ENCODE measurements around the gene TTC5.

Gene TTC5, protein sequence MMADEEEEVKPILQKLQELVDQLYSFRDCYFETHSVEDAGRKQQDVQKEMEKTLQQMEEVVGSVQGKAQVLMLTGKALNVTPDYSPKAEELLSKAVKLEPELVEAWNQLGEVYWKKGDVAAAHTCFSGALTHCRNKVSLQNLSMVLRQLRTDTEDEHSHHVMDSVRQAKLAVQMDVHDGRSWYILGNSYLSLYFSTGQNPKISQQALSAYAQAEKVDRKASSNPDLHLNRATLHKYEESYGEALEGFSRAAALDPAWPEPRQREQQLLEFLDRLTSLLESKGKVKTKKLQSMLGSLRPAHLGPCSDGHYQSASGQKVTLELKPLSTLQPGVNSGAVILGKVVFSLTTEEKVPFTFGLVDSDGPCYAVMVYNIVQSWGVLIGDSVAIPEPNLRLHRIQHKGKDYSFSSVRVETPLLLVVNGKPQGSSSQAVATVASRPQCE

GRCh38 chr14:20305265-20306078 lies at the start of gene TTC5:
Gene TTC5, minus strand, starts transcription at chr14:20305951. Its CDS starts 14 bp downstream, at chr14:20305937.
- in situ Hi-C loops (cut with HindIII; ENCODE audit: low pct_ligation_motif_present, low sequenced_read_pairs), result no loop called here
- no peaks in the 10 kb centered on the region for H3K27me3 ChIP-seq (replicated peaks)
- TF ChIP-seq, protein P1, sequence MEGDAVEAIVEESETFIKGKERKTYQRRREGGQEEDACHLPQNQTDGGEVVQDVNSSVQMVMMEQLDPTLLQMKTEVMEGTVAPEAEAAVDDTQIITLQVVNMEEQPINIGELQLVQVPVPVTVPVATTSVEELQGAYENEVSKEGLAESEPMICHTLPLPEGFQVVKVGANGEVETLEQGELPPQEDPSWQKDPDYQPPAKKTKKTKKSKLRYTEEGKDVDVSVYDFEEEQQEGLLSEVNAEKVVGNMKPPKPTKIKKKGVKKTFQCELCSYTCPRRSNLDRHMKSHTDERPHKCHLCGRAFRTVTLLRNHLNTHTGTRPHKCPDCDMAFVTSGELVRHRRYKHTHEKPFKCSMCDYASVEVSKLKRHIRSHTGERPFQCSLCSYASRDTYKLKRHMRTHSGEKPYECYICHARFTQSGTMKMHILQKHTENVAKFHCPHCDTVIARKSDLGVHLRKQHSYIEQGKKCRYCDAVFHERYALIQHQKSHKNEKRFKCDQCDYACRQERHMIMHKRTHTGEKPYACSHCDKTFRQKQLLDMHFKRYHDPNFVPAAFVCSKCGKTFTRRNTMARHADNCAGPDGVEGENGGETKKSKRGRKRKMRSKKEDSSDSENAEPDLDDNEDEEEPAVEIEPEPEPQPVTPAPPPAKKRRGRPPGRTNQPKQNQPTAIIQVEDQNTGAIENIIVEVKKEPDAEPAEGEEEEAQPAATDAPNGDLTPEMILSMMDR (IDR thresholded peaks at IDR 0.05; ENCODE audit: low read depth, low read length, missing control alignments), result peak; percentile 98

GRCh38 chr14:20350860-20351259 lies 45.1 kb upstream of the TTC5 start:
- H3K4me3 ChIP-seq (ENCODE audit: low read depth, low read length), result no peak overlapping the region
- H3K27ac ChIP-seq, result no peak overlapping the region
- no peaks in the 10 kb centered on the region for H3K27me3 ChIP-seq (replicated peaks)
- in situ Hi-C loops (cut with HindIII; ENCODE audit: low pct_ligation_motif_present, low sequenced_read_pairs), result no loop called here
- DNase-seq, result no peak
- peaks cover 32% of the 10 kb centered on the region for H3K36me3 ChIP-seq (replicated peaks)
- TF ChIP-seq, protein P1 (IDR thresholded peaks at IDR 0.05; ENCODE audit: low read depth, low read length, missing control alignments), result peak; percentile 49

More at GRCh38 chr14:20305265-20306078, at the start of gene TTC5:
- DNase-seq, result peak; percentile 83
- Histone ChIP-seq H3K36me3 (replicated peaks) (peaks cover 5% of the 10 kb centered on the region), H3K27ac (peak within 1 kb of the TSS; percentile 22), H3K4me3 (ENCODE audit: low read depth, low read length) (peak within 1 kb of the TSS; percentile 89)

DNA sequence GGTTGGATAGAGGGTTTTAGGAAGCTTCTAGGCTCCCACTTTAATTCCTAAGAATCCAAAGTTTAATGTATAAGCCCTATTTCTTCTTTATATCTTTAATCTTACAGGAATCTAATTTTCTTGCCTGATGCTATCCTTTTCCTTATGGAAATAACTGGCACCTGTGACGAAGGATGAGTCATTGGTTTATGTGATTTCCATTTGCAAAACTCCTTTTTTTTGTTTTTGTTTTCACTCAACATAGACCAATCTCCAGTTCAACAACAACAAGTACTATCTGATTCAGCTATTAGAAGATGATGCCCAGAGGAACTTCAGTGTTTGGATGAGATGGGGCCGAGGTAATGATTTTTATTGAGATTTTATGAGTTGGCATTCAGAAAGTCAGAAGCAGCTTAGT lies 44.5 kb upstream of the TTC5 start:
- DNase-seq, result no peak
- Histone ChIP-seq H3K4me3 (ENCODE audit: low read depth, low read length) (no peak overlapping the region), H3K27me3 (replicated peaks) (no peaks in the 10 kb centered on the region), H3K36me3 (replicated peaks) (peaks cover 30% of the 10 kb centered on the region), H3K27ac (no peak overlapping the region)
- TF ChIP-seq, protein P1 (IDR thresholded peaks at IDR 0.05; ENCODE audit: low read depth, low read length, missing control alignments), result no peak
- in situ Hi-C loops (cut with HindIII; ENCODE audit: low pct_ligation_motif_present, low sequenced_read_pairs), result no loop called here

- no peaks in the 10 kb centered on the region for H3K27me3 ChIP-seq (replicated peaks)
- no peak overlapping the region for H3K27ac ChIP-seq
- TF ChIP-seq, protein P1 (IDR thresholded peaks at IDR 0.05; ENCODE audit: low read depth, low read length, missing control alignments), result no peak
- H3K4me3 ChIP-seq (ENCODE audit: low read depth, low read length), result no peak overlapping the region
- peaks cover 13% of the 10 kb centered on the region for H3K36me3 ChIP-seq (replicated peaks)
- DNase-seq, result no peak
- in situ Hi-C loops (cut with HindIII; ENCODE audit: low pct_ligation_motif_present, low sequenced_read_pairs), result no loop called here
Measured at GRCh38 chr14:20347747-20348146, 42.0 kb upstream of the TTC5 start.

DNA sequence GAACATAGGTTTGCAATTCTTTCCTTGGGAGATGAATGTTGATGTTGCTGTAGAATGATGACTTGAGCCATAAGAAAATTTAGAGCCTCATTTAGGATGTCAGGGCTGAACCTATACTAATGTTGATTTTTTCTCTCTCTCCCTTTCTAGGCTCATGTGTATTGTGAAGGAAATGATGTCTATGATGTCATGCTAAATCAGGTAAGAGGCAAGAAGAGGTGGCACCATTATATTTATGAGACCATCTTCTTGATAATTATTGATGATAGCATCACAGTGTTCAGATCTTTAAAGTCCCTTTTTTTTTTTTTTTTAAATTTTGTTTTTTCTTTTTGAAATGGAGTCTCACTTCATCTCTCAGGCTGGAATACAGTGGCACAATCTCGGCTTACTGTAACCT lies 41.0 kb upstream of the TTC5 start:
- Histone ChIP-seq H3K27me3 (replicated peaks) (no peaks in the 10 kb centered on the region), H3K4me3 (ENCODE audit: low read depth, low read length) (no peak overlapping the region), H3K36me3 (replicated peaks) (peaks cover 6% of the 10 kb centered on the region), H3K27ac (no peak overlapping the region)
- TF ChIP-seq, protein P1 (IDR thresholded peaks at IDR 0.05; ENCODE audit: low read depth, low read length, missing control alignments), result no peak
- DNase-seq, result no peak
- in situ Hi-C loops (cut with HindIII; ENCODE audit: low pct_ligation_motif_present, low sequenced_read_pairs), result no loop called here

Measured in brain microvascular endothelial cell (primary cell).